ENCODE data around the gene TOMM20.
"Not testable (repeated sequence)": the region's sequence is repeated elsewhere in the genome, so short reads cannot be mapped to it uniquely, and the experiment has no call there.

- TF ChIP-seq EP300, CTCF, POLR2A, POLR2AphosphoS5 (IDR thresholded peaks at IDR 0.05): not testable (repeated sequence)
Measured at GRCh38 chr1:235080788-235081187, 47.8 kb downstream of the TOMM20 start.

Measured in suprapubic skin (tissue), 4 donors.